Astrocyte (in vitro differentiated cells and primary cell): ENCODE data around the gene CTSZ. TPM values are rescaled to one million over a fixed set of nuclear protein-coding genes. Genes with fewer than 3 reads are reported as not detected.

ENCODE experiments used
- DNase-seq: peaks from one replicate; pipeline ENCODE4 v3.0.0-alpha.2; 2010; ENCODE audit warnings: low read depth
- FAIRE-seq: peaks from 2 replicates; lab custom pipeline; 2011; peaks lifted over from hg19 to GRCh38; lab: Jason Lieb, UNC
- H2AFZ ChIP-seq: 2 replicates; pipeline ENCODE4 v1.6.0; 2012; ENCODE audit warnings: low read depth, low read length, inconsistent platforms
- H3K27ac ChIP-seq: 2 replicates; pipeline ENCODE4 v1.5.1; 2011; ENCODE audit warnings: low read depth, low read length, inconsistent platforms
- H3K27me3 ChIP-seq: 2 replicates; pipeline ENCODE4 v1.6.0; 2011; ENCODE audit warnings: low read length, inconsistent platforms; ENCODE audit not compliant: insufficient read depth
- H3K36me3 ChIP-seq: 2 replicates; pipeline ENCODE4 v1.5.1; 2011; ENCODE audit warnings: low read length, inconsistent platforms; ENCODE audit not compliant: insufficient read depth
- H3K4me1 ChIP-seq: 2 replicates; pipeline ENCODE4 v1.5.1; 2011; ENCODE audit warnings: low read length, inconsistent platforms; ENCODE audit not compliant: insufficient read depth
- H3K4me2 ChIP-seq: 2 replicates; pipeline ENCODE4 v1.6.0; 2012; ENCODE audit warnings: low read length, inconsistent platforms
- H3K4me3 ChIP-seq: 2 replicates; pipeline ENCODE4 v1.5.1; 2011; ENCODE audit warnings: low read depth, mild to moderate bottlenecking, low read length, inconsistent platforms; ENCODE audit not compliant: insufficient read depth
- H3K79me2 ChIP-seq: 2 replicates; pipeline ENCODE4 v1.6.0; 2012; ENCODE audit warnings: mild to moderate bottlenecking, low read length, inconsistent platforms; ENCODE audit not compliant: insufficient read depth
- H3K9ac ChIP-seq: 2 replicates; pipeline ENCODE4 v1.6.0; 2012; ENCODE audit warnings: mild to moderate bottlenecking, low read length, inconsistent platforms
- H3K9me3 ChIP-seq: 2 replicates; pipeline ENCODE4 v1.5.1; 2012; ENCODE audit warnings: low read depth, mild to moderate bottlenecking, low read length, inconsistent platforms; ENCODE audit not compliant: insufficient read depth
- H4K20me1 ChIP-seq: 2 replicates; pipeline ENCODE4 v1.6.0; 2012; ENCODE audit warnings: low read length, inconsistent platforms; ENCODE audit not compliant: insufficient read depth
- H3K27ac Mint-ChIP-seq: one replicate; pipeline ENCODE4 v1.8.0; 2021; ENCODE audit warnings: mild to moderate bottlenecking, mixed read lengths; ENCODE audit not compliant: unreplicated experiment
- H3K27me3 Mint-ChIP-seq: one replicate; pipeline ENCODE4 v1.8.0; 2021; ENCODE audit warnings: low read depth, mixed read lengths; ENCODE audit not compliant: unreplicated experiment
- H3K36me3 Mint-ChIP-seq: one replicate; pipeline ENCODE4 v1.8.0; 2021; ENCODE audit warnings: low read depth, mixed read lengths; ENCODE audit not compliant: unreplicated experiment
- H3K4me1 Mint-ChIP-seq: one replicate; pipeline ENCODE4 v1.8.0; 2021; ENCODE audit warnings: low read depth, mixed read lengths; ENCODE audit not compliant: unreplicated experiment
- H3K4me3 Mint-ChIP-seq: one replicate; pipeline ENCODE4 v1.8.0; 2021; ENCODE audit warnings: mild to moderate bottlenecking, moderate library complexity, mixed read lengths; ENCODE audit not compliant: unreplicated experiment
- H3K9me3 Mint-ChIP-seq: one replicate; pipeline ENCODE4 v1.8.0; 2021; ENCODE audit warnings: mild to moderate bottlenecking, mixed read lengths; ENCODE audit not compliant: unreplicated experiment
- EZH2 ChIP-seq: IDR thresholded peaks from 2 replicates; pipeline ENCODE4 v1.6.1; 2012; ENCODE audit warnings: mild to moderate bottlenecking, low read length, inconsistent platforms; ENCODE audit not compliant: insufficient read depth
- total RNA-seq: library from RNA; stranded (reverse); gene quantifications from 2 replicates; pipeline ENCODE4 v1.2.1, GENCODE V29; 2021
- TF ChIP-seq, protein P1 (sequence below): IDR thresholded peaks from 2 replicates; pipeline ENCODE4 v1.5.1; 2011; ENCODE audit warnings: low read depth, mild to moderate bottlenecking, inconsistent platforms, low read length, moderate library complexity; ENCODE audit not compliant: insufficient read depth

CTSZ gene
- total RNA-seq, 1 donor from 2014 or later = 112 TPM

DNA sequence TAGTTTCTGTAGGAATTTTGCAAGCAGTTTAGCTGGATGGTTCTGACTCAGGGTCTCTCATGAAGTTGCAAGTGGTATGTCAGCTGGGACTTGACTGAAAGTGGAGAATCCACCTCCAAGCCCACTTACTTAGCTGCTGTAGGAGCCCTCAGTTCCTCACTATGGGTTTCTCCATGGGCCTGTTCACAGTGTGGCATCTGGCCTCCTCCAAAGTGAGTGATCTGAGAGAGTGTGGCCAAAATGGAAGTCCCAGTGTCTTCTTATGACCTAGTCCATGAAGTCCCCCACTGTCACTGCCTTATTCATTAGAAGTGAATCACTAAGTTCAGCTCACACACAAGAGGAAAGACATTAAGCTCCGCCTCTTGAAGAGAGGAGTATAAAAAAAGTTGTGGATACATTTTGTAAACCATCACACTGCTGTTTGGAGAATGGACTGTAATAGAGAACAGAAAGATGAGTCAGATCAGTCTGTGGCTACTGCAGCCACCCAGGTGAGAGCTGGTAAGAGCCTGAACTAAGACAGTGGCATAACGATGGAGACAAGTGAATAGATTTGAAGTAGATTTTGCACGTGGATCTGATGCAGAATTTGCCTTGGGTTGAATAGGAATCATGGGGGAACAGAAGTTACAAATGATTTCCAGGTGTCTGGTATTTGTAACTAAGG, 30.9 kb downstream of the CTSZ start:
- Histone ChIP-seq H3K4me1 (no peaks in the 10 kb centered on the region), H3K79me2 (no peaks in the 10 kb centered on the region), H3K27me3 (no peaks in the 10 kb centered on the region), H2AFZ (no peak overlapping the region), H3K36me3 (no peaks in the 10 kb centered on the region), H3K9me3 (no peaks in the 10 kb centered on the region), H3K9ac (no peak overlapping the region), H3K27ac (no peak overlapping the region), H3K4me2 (no peak overlapping the region), H4K20me1 (no peaks in the 10 kb centered on the region), H3K4me3 (no peak overlapping the region)
- Mint-ChIP-seq H3K4me1 (no peaks in the 10 kb centered on the region), H3K4me3 (no peak overlapping the region), H3K9me3 (peaks cover 24% of the 10 kb centered on the region), H3K27ac (no peak overlapping the region), H3K36me3 (peaks cover 2% of the 10 kb centered on the region), H3K27me3 (no peaks in the 10 kb centered on the region)
- DNase-seq (no peak), FAIRE-seq (no peak)
- TF ChIP-seq, protein P1, sequence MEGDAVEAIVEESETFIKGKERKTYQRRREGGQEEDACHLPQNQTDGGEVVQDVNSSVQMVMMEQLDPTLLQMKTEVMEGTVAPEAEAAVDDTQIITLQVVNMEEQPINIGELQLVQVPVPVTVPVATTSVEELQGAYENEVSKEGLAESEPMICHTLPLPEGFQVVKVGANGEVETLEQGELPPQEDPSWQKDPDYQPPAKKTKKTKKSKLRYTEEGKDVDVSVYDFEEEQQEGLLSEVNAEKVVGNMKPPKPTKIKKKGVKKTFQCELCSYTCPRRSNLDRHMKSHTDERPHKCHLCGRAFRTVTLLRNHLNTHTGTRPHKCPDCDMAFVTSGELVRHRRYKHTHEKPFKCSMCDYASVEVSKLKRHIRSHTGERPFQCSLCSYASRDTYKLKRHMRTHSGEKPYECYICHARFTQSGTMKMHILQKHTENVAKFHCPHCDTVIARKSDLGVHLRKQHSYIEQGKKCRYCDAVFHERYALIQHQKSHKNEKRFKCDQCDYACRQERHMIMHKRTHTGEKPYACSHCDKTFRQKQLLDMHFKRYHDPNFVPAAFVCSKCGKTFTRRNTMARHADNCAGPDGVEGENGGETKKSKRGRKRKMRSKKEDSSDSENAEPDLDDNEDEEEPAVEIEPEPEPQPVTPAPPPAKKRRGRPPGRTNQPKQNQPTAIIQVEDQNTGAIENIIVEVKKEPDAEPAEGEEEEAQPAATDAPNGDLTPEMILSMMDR = no peak
- TF ChIP-seq EZH2 = no peak

DNA sequence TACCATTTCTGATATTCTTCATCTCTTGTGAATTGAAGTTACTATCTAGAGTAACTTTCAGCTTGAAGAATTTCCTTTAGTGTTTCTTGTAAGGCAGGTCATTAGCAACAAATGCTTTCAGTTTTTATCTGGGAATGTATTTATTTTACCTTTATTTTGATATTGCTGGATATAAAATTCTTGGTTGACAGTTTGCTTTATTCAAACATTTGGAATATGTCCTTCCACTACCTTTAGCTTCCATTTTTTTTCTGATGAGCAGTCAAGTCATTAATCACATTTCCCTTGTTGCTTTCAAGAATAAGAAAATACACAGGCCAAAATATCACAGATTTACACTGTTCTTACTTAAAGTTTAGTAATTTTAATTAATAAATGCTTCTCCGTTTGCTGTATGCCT, 31.7 kb downstream of the CTSZ start:
- no peak overlapping the region for H3K27ac Mint-ChIP-seq
- no peaks in the 10 kb centered on the region for H3K4me1 Mint-ChIP-seq
- H3K9me3 Mint-ChIP-seq = peaks cover 25% of the 10 kb centered on the region
- H3K27me3 Mint-ChIP-seq = no peaks in the 10 kb centered on the region
- no peak overlapping the region for H3K27ac ChIP-seq
- no peak overlapping the region for H3K4me2 ChIP-seq
- no peaks in the 10 kb centered on the region for H3K9me3 ChIP-seq
- no peaks in the 10 kb centered on the region for H3K4me1 ChIP-seq
- no peaks in the 10 kb centered on the region for H3K36me3 ChIP-seq
- no peaks in the 10 kb centered on the region for H4K20me1 ChIP-seq
- peaks cover 2% of the 10 kb centered on the region for H3K36me3 Mint-ChIP-seq
- H3K27me3 ChIP-seq = no peaks in the 10 kb centered on the region
- no peak overlapping the region for H3K4me3 Mint-ChIP-seq
- DNase-seq (no peak), FAIRE-seq (no peak)
- no peak overlapping the region for H2AFZ ChIP-seq
- no peak overlapping the region for H3K9ac ChIP-seq
- H3K4me3 ChIP-seq = no peak overlapping the region
- TF ChIP-seq, protein P1 = no peak
- TF ChIP-seq EZH2 = no peak
- no peaks in the 10 kb centered on the region for H3K79me2 ChIP-seq

DNA sequence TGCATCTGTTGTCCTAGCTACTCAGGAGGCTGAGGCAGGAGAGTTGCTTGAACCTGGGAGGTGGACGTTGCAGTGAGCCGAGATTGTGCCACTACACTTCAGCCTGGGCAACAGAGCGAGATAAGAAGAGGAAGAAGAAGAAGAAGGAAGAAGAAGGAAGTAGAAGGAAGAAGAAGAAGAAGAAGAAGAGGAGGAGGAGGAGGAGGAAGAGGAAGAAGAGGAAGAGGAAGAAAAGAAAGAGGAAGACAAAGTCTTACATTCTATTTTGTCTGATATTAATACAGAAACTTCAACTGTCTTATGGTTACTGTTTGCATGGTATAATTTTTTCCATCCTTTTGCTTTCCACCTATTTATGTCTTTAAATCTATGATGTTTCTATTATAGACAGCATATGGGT, 33.2 kb downstream of the CTSZ start:
- Histone ChIP-seq H3K4me3 (no peak overlapping the region), H4K20me1 (no peaks in the 10 kb centered on the region), H3K27ac (no peak overlapping the region), H3K4me2 (no peak overlapping the region), H2AFZ (no peak overlapping the region), H3K36me3 (no peaks in the 10 kb centered on the region), H3K79me2 (no peaks in the 10 kb centered on the region), H3K27me3 (no peaks in the 10 kb centered on the region), H3K9ac (no peak overlapping the region), H3K4me1 (no peaks in the 10 kb centered on the region), H3K9me3 (no peaks in the 10 kb centered on the region)
- H3K36me3 Mint-ChIP-seq = peaks cover 2% of the 10 kb centered on the region
- H3K27ac Mint-ChIP-seq = no peak overlapping the region
- H3K4me3 Mint-ChIP-seq = no peak overlapping the region
- peaks cover 27% of the 10 kb centered on the region for H3K9me3 Mint-ChIP-seq
- no peaks in the 10 kb centered on the region for H3K27me3 Mint-ChIP-seq
- H3K4me1 Mint-ChIP-seq = no peaks in the 10 kb centered on the region
- TF ChIP-seq, protein P1 = no peak
- no peak for TF ChIP-seq EZH2
- DNase-seq = no peak
- FAIRE-seq = no peak
